Right atrium auricular region (tissue), 2 donors: ENCODE results near the gene STRN4. TPM values are rescaled to one million over a fixed set of nuclear protein-coding genes. Genes with fewer than 3 reads are reported as not detected.
A peak's percentile ranks its signal among the peaks of the same experiment; 100 is the strongest.
"Not testable (repeated sequence)": the region's sequence is repeated elsewhere in the genome, so short reads cannot be mapped to it uniquely, and the experiment has no call there.

ENCODE experiments used
- DNase-seq: peaks from one replicate; pipeline ENCODE4 v3.0.0-alpha.2; 2019; ENCODE audit warnings: low spot score
- H3K27ac ChIP-seq, 2 donors: fragments of 200-600 bp; sonication (generic); 1 replicate in 1 of 2; 2 replicates in 1 of 2; pipeline ENCODE4 v1.5.1; 2016 to 2019
- H3K27me3 ChIP-seq, 2 donors: fragments of 200-600 bp; sonication (generic); one replicate each; pipeline versions ENCODE4 v1.5.1 to v1.6.0; 2017 to 2019
- H3K36me3 ChIP-seq: fragments of 200-600 bp; sonication (generic); one replicate; pipeline ENCODE4 v1.5.1; 2016
- H3K4me1 ChIP-seq, 2 donors: fragments of 200-600 bp; sonication (generic); one replicate each; pipeline versions ENCODE4 v1.5.1 to v1.6.0; 2017 to 2019
- H3K4me3 ChIP-seq, 2 donors: fragments of 200-600 bp; sonication (generic); 1 replicate in 1 of 2; 2 replicates in 1 of 2; pipeline ENCODE4 v1.5.1; 2017 to 2019; ENCODE audit warnings: mild to moderate bottlenecking in 1 of 2, moderate library complexity in 1 of 2
- H3K9me3 ChIP-seq, 2 donors: fragments of 200-600 bp; sonication (generic); one replicate each; pipeline ENCODE4 v1.5.1; 2019
- total RNA-seq, 2 donors: library from RNA; depleted of rRNA; stranded (reverse); fragments of >200 nt; gene quantifications; one replicate each; pipeline ENCODE4 v1.1.0, GENCODE V29; 2016
- TF ChIP-seq, protein P1 (sequence below), 2 donors: fragments of 200-600 bp; sonication (generic); IDR thresholded peaks; one replicate each; pipeline ENCODE4 v1.5.1; 2019; ENCODE audit warnings: antibody characterized with exemption in 2 of 2

STRN4 gene
- total RNA-seq, 2 donors from 2014 or later: 46.6 to 65.4 TPM

DNA sequence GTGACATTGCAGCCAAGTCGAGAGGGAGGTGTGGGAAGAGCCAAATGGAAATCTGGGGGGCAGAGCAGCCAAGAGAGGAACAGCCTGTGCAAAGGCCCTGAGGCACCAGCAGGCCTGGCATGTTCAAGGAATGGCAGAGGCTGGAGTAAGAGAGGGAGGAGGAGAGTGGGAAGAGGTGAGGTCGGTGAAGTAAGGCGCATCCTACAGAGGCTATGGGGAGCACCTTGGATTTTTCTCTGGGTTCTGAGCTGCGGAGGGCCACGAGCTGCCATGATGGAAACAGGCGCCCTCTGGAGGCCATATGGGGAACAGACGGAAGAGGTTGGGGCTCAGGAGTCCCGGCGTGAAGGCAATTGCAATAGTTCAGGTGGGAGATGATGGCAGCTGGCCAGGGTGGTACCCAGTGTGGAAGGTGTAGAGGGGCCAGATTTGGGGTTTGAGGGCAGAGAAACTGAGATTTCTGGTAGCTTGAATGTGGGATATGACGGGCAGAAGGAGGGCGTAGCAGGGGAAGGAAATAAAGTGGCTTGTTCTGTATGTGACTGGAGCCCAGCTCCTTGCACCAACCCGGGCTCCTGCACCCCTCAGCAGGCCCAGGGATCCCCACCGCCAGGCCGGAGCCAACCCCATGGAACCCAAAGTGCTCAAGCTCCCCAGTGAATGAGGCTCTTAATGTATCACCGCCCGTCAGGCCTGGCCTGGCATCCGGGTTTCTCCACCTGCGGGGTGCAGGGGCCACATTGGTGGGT lies 20.5 kb upstream of the STRN4 start:
- Histone ChIP-seq H3K4me3 (no peak overlapping the region), H3K9me3 (no peaks in the 10 kb centered on the region), H3K36me3 (no peaks in the 10 kb centered on the region), H3K4me1 (peaks cover 0 to 5% of the 10 kb centered on the region in 2 donors), H3K27ac (peak overlapping the region in 1 of 2 donors; percentile 74), H3K27me3 (no peaks in the 10 kb centered on the region)
- TF ChIP-seq, protein P1, sequence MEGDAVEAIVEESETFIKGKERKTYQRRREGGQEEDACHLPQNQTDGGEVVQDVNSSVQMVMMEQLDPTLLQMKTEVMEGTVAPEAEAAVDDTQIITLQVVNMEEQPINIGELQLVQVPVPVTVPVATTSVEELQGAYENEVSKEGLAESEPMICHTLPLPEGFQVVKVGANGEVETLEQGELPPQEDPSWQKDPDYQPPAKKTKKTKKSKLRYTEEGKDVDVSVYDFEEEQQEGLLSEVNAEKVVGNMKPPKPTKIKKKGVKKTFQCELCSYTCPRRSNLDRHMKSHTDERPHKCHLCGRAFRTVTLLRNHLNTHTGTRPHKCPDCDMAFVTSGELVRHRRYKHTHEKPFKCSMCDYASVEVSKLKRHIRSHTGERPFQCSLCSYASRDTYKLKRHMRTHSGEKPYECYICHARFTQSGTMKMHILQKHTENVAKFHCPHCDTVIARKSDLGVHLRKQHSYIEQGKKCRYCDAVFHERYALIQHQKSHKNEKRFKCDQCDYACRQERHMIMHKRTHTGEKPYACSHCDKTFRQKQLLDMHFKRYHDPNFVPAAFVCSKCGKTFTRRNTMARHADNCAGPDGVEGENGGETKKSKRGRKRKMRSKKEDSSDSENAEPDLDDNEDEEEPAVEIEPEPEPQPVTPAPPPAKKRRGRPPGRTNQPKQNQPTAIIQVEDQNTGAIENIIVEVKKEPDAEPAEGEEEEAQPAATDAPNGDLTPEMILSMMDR (IDR thresholded peaks at IDR 0.05): peak; percentile 27 to 62
- DNase-seq: no peak

DNA sequence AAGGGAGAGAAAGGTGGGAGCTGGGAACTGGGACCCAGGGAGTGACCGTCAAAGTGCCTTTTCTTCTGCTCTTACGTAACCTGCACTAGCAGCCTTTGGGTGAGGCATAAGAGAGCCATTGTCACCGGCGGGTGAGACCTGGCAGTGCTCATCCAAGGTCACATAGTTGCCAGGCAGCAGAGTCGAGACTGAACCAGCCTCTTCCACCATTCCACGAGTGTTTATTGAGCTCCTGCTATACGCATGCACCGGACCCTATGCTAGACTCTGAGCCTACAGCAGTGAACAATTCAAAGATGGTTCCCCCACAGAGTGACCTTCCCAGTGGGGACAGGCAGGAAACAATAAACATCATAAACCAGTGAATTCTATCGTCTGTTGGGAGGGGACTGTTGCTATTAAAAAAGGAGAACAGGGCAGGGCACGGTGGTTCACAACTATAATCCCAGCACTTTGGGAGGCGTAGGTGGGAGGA lies 18.6 kb upstream of the STRN4 start:
- no peak for DNase-seq
- H3K4me3 ChIP-seq: no peak overlapping the region
- H3K9me3 ChIP-seq: no peaks in the 10 kb centered on the region
- TF ChIP-seq, protein P1 (IDR thresholded peaks at IDR 0.05): no peak
- H3K36me3 ChIP-seq: no peaks in the 10 kb centered on the region
- H3K4me1 ChIP-seq: peaks cover 0 to 14% of the 10 kb centered on the region in 2 donors
- no peak overlapping the region for H3K27ac ChIP-seq
- no peaks in the 10 kb centered on the region for H3K27me3 ChIP-seq

DNA sequence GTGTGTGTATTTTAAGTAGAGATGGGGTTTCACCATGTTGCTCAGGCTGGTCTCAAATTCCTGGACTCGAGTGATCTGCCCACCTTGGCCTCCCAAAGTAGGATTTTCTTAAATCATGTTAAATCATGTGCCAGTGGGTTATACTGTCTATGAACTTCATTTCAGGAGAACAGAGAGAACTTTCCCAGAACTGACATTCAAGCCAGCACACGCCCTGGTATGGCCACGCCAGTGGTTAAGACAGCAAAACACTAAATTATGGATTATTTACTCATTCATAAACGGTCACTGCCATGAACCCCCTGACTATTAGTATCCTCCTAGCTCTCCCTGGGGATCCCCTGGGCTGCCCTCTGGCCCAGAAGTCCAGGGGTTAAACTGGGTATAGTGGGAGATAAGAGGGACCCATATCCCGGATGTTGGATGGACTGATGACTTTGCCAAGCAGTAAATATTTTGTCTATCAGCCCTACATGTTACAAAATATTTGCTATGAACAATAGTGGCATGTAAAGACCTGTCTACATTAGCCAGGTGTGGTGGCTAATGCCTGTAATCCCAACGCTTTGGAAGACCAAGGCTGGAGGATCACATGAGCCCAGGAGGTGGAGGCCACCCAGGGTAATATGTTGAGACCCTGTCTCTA lies 16.1 kb upstream of the STRN4 start:
- Histone ChIP-seq H3K36me3 (no peaks in the 10 kb centered on the region), H3K27ac (no peak overlapping the region), H3K9me3 (no peaks in the 10 kb centered on the region), H3K27me3 (no peaks in the 10 kb centered on the region), H3K4me1 (peaks cover 0 to 20% of the 10 kb centered on the region in 2 donors), H3K4me3 (no peak overlapping the region)
- TF ChIP-seq, protein P1 (IDR thresholded peaks at IDR 0.05): no peak
- DNase-seq: no peak

GRCh38 chr19:46761418-46761831 lies 15.2 kb upstream of the STRN4 start:
- Histone ChIP-seq H3K27me3 (no peaks in the 10 kb centered on the region), H3K36me3 (no peaks in the 10 kb centered on the region), H3K27ac (no peak overlapping the region), H3K4me3 (no peak overlapping the region), H3K9me3 (no peaks in the 10 kb centered on the region), H3K4me1 (peaks cover 0 to 20% of the 10 kb centered on the region in 2 donors)
- TF ChIP-seq, protein P1 (IDR thresholded peaks at IDR 0.05): no peak
- DNase-seq: no peak

DNA sequence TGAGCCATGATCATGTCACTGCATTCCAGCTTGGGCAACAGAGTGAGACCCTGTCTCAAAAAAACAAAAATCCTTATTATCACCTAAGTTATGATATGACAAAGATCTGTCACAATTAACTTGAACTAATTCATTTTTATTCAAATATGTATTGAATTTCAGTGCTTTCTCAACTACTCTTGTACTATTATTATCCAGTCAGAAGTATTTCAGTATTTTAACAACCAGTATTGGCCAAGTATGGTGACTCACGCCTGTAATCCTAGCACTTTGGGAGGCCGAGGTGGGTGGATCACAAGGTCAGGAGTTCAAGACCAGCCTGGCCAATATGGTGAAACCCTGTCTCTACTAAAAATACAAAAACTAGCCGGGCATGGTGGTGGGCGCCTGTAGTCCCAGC lies 14.6 kb upstream of the STRN4 start:
- not testable (repeated sequence) for H3K36me3 ChIP-seq, DNase-seq

DNA sequence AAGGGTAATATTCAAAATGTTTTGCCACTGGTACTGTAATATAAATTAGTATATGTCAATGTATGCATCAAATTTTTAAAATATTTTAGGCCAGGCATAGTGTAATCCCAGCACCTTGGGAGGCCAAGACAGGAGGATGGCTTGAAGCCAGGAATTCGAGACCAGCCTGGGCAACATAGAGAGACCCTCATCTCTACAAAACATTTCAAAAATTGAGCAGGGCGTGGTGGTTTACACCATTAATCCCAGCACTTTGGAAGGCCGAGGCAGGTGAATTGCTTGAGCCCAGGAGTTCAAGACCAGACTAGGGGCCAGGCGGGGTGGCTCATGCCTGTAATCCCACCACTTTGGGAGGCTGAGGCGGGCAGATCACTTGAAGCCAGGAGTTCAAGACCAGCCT lies 14.1 kb upstream of the STRN4 start:
- Histone ChIP-seq H3K27me3 (no peaks in the 10 kb centered on the region), H3K4me1 (peaks cover 0 to 23% of the 10 kb centered on the region in 2 donors), H3K36me3 (peaks cover 5% of the 10 kb centered on the region), H3K27ac (no peak overlapping the region), H3K9me3 (no peaks in the 10 kb centered on the region), H3K4me3 (no peak overlapping the region)
- TF ChIP-seq, protein P1 (IDR thresholded peaks at IDR 0.05): no peak
- no peak for DNase-seq

More for the DNA sequence above, 14.6 kb upstream of the STRN4 start:
- not testable (repeated sequence) for H3K27me3 ChIP-seq, H3K9me3 ChIP-seq, H3K4me3 ChIP-seq, H3K27ac ChIP-seq
- H3K4me1 ChIP-seq: peaks cover 0 to 20% of the 10 kb centered on the region in 2 donors
